Fibroblast of pulmonary artery (primary cell): ENCODE measurements around the gene ACAA2.
"Not testable (repeated sequence)": the region's sequence is repeated elsewhere in the genome, so short reads cannot be mapped to it uniquely, and the experiment has no call there.

Source experiments
- DNase-seq: peaks from one replicate; pipeline ENCODE4 v3.0.0-alpha.2; 2010; ENCODE audit warnings: low read depth
- H3K4me3 ChIP-seq: replicated peaks from 2 replicates; pipeline ENCODE4 v1.5.1; 2011; ENCODE audit warnings: low read depth, mild to moderate bottlenecking, control low read depth, low read length, moderate library complexity
- CTCF ChIP-seq: IDR thresholded peaks from 2 replicates; pipeline ENCODE4 v1.5.1; 2011; ENCODE audit warnings: mild to moderate bottlenecking, control low read depth, low read length, inconsistent platforms; ENCODE audit errors: missing control alignments

The ACAA2 gene

GRCh38 chr18:49839012-49839411, 25.7 kb upstream of the ACAA2 start:
- no peak for TF ChIP-seq CTCF
- DNase-seq, result peak; percentile 19

GRCh38 chr18:49838381-49838780, 25.0 kb upstream of the ACAA2 start:
- no peak overlapping the region for H3K4me3 ChIP-seq
- TF ChIP-seq CTCF, result no peak
- no peak for DNase-seq

More at GRCh38 chr18:49839012-49839411, 25.7 kb upstream of the ACAA2 start:
- no peak overlapping the region for H3K4me3 ChIP-seq

GRCh38 chr18:49837889-49838288, 24.6 kb upstream of the ACAA2 start:
- DNase-seq, result no peak
- no peak for TF ChIP-seq CTCF
- no peak overlapping the region for H3K4me3 ChIP-seq

- H3K4me3 ChIP-seq, result not testable (repeated sequence)
Measured at GRCh38 chr18:49837316-49837835, 24.0 kb upstream of the ACAA2 start.

GRCh38 chr18:49835405-49835804, 22.1 kb upstream of the ACAA2 start:
- H3K4me3 ChIP-seq, result no peak overlapping the region
- no peak for DNase-seq
- no peak for TF ChIP-seq CTCF

More at GRCh38 chr18:49837316-49837835, 24.0 kb upstream of the ACAA2 start:
- not testable (repeated sequence) for DNase-seq

- no peak overlapping the region for H3K4me3 ChIP-seq
- no peak for TF ChIP-seq CTCF
- DNase-seq, result no peak
Measured at GRCh38 chr18:49834258-49834657, 20.9 kb upstream of the ACAA2 start.

- no peak for TF ChIP-seq CTCF
- DNase-seq, result no peak
- no peak overlapping the region for H3K4me3 ChIP-seq
Measured at GRCh38 chr18:49833814-49834213, 20.5 kb upstream of the ACAA2 start.

GRCh38 chr18:49832221-49832647, 18.9 kb upstream of the ACAA2 start:
- no peak overlapping the region for H3K4me3 ChIP-seq
- no peak for TF ChIP-seq CTCF
- no peak for DNase-seq
